HG02798 (cell line): ENCODE results near the gene ELL2.
A peak's percentile ranks its signal among the peaks of the same experiment; 100 is the strongest.
"Not testable (repeated sequence)": the region's sequence is repeated elsewhere in the genome, so short reads cannot be mapped to it uniquely, and the experiment has no call there.

ENCODE experiments used
- ATAC-seq: cut with Tn5 transposase; IDR thresholded peaks from one replicate; pipeline ENCODE4 v1.9.1; 2021; ENCODE audit warnings: mild to moderate bottlenecking; ENCODE audit not compliant: unreplicated experiment, poor library complexity

ELL2 gene

GRCh38 chr5:95935553-95936100, 26.0 kb downstream of the ELL2 start:
- no peak for ATAC-seq

- no peak for ATAC-seq
These were observed 27.3 kb downstream of the ELL2 start for GRCh38 chr5:95934207-95934804.

- no peak for ATAC-seq
These were observed 28.7 kb downstream of the ELL2 start for GRCh38 chr5:95932941-95933340.

- ATAC-seq, result no peak
These were observed 30.4 kb downstream of the ELL2 start for GRCh38 chr5:95931079-95931833.

GRCh38 chr5:95930141-95930930, 31.3 kb downstream of the ELL2 start:
- no peak for ATAC-seq

GRCh38 chr5:95928724-95929253, 32.9 kb downstream of the ELL2 start:
- ATAC-seq, result no peak

GRCh38 chr5:95927927-95928723, 33.5 kb downstream of the ELL2 start:
- ATAC-seq, result peak; percentile 63

DNA sequence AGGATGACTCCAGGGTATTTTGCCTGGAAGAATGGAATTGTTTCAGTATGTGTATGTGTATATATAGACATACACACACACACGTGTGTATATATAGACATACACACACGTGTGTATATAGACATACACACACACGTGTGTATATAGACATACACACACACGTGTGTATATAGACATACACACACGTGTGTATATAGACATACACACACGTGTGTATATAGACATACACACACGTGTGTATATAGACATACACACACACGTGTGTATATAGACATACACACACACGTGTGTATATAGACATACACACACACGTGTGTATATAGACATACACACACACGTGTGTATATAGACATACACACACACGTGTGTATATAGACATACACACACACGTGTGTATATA, 34.4 kb downstream of the ELL2 start:
- not testable (repeated sequence) for ATAC-seq

- ATAC-seq, result peak; percentile 51
These were observed 35.7 kb downstream of the ELL2 start for GRCh38 chr5:95925939-95926338.

- ATAC-seq, result no peak
These were observed 36.3 kb downstream of the ELL2 start for GRCh38 chr5:95925378-95925744.

- ATAC-seq, result peak; percentile 20
These were observed 36.8 kb downstream of the ELL2 start for GRCh38 chr5:95924720-95925377.

DNA sequence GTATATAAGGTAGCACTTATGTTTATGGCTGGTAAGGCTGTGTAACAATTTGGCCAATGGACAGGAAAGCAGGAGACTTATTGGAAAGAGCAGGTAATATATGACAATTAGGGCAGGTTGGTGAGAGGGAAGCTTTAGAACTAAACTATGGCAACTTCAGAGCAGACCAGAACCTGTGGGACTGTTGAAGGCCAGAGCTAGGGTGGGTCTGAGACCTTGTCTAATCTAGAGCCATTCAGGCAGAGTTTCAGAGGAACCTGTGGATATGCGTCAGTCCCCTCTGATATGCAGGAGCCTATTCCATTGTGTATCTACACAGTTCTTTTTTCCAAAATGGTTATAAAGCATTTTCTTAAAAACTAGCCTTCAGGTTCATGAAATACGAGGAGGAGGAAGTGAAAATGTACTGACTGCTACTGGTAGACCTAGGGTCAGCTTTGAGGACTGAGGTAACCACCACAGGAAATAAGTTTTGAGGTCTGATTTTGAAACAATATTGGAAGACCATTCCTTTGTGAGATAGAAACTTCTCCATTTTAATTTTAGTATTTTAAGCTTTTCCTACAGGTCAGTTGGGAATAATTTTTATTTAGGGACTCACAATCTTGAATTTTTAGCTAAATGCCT, 37.6 kb downstream of the ELL2 start:
- peak; percentile 23 for ATAC-seq

DNA sequence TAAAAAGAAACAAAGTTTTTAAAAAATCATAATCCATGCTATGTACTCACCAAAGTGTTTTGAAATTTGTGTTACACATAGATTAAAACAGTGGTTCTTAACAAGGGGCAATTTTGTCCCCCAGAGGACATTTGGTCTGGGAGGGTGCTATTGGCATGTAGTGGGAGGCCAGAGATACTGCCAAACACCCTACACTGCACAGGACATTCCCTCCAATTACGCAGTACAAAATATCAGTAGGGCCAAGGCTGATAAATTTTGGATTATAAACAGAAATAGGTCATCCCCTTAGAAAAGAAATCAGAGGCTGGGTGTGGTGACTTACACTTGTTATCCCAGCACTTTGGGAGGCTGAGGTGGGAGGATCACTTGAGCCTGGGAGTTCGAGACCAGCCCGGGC, 38.9 kb downstream of the ELL2 start:
- no peak for ATAC-seq

GRCh38 chr5:95921501-95921900, 40.1 kb downstream of the ELL2 start:
- no peak for ATAC-seq

DNA sequence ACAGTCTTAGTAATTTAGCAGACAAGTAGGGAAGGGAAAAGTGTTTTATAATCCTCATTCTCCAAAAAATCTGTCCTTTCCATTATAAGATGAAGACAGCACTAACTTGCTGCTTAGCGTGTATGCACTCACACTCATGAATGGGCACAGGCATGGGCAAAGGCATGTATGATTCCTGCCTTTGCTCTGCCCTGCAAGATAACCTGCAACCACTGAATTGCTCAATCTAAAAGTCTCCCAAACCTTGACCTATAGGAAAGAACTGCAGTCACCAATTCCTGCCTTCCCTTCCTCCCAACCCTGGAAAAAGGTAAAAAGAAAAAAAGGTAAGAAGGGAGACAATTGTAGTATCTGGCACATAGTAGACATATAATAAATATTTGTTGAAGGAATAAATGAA, 40.8 kb downstream of the ELL2 start:
- no peak for ATAC-seq

DNA sequence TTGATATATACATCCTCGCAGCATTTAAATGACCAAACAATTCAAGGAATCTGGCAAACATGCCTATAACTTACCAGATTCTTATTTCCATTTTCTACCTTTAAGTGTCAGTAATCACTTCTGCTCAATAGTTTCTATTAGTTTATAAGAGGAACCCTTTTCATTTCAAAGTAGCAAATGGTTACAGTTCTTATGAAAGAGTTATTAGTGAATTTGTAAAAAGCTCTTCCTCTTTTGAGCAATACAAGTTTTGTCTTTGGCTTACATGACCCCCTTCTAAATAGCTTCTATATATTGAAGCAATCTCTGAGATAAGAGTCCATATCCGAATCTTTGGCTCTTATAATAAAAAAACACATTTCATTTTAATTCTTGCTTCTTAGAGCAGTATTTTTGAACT, 42.0 kb downstream of the ELL2 start:
- no peak for ATAC-seq

- ATAC-seq, result no peak
These were observed 43.1 kb downstream of the ELL2 start for GRCh38 chr5:95918421-95919006.

GRCh38 chr5:95917207-95917606, 44.4 kb downstream of the ELL2 start:
- no peak for ATAC-seq

GRCh38 chr5:95916687-95917085, 45.0 kb downstream of the ELL2 start:
- no peak for ATAC-seq
